ENCODE measurements around the gene MRPL55. TPM values are rescaled to one million over a fixed set of nuclear protein-coding genes. Genes with fewer than 3 reads are reported as not detected.

MRPL55 gene
- total RNA-seq, 1 donor from 2014 or later, result 47.5 TPM

DNA sequence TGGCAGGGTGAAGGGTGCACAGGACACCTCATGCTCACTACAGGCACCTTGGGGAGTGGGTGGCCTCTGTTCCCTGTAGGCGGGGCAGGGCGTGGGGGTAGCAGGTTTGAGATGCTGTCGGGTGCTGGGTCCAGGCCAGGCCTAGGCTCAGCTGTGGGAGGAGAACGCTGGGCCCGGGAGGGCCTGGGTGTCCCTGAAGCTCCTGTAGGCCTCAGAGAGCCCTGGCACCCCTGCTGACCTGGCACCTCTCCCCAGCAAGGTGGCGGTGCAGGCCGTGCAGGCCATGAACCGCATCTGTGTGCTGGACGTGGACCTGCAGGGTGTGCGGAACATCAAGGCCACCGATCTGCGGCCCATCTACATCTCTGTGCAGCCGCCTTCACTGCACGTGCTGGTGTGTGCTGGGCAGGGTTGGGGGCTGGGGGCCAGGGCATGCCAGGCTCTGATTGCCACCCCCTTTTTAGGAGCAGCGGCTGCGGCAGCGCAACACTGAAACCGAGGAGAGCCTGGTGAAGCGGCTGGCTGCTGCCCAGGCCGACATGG is 38.1 kb upstream of the MRPL55 start:
- H3K4me3 Mint-ChIP-seq (ENCODE audit: unreplicated experiment), result peak overlapping the region; percentile 21
- no peak overlapping the region for H3K27ac Mint-ChIP-seq (ENCODE audit: unreplicated experiment)
- H3K36me3 Mint-ChIP-seq (ENCODE audit: low read depth, unreplicated experiment), result peaks cover 8% of the 10 kb centered on the region
- peaks cover 16% of the 10 kb centered on the region for H3K4me1 Mint-ChIP-seq (ENCODE audit: unreplicated experiment)
- no peaks in the 10 kb centered on the region for H3K9me3 Mint-ChIP-seq (ENCODE audit: unreplicated experiment)
- peaks cover 5% of the 10 kb centered on the region for H3K27me3 Mint-ChIP-seq (ENCODE audit: unreplicated experiment)
- no peak for DNase-seq (ENCODE audit: low spot score)
- TF ChIP-seq, protein P1, sequence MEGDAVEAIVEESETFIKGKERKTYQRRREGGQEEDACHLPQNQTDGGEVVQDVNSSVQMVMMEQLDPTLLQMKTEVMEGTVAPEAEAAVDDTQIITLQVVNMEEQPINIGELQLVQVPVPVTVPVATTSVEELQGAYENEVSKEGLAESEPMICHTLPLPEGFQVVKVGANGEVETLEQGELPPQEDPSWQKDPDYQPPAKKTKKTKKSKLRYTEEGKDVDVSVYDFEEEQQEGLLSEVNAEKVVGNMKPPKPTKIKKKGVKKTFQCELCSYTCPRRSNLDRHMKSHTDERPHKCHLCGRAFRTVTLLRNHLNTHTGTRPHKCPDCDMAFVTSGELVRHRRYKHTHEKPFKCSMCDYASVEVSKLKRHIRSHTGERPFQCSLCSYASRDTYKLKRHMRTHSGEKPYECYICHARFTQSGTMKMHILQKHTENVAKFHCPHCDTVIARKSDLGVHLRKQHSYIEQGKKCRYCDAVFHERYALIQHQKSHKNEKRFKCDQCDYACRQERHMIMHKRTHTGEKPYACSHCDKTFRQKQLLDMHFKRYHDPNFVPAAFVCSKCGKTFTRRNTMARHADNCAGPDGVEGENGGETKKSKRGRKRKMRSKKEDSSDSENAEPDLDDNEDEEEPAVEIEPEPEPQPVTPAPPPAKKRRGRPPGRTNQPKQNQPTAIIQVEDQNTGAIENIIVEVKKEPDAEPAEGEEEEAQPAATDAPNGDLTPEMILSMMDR (IDR thresholded peaks at IDR 0.05; ENCODE audit: unreplicated experiment), result no peak

DNA sequence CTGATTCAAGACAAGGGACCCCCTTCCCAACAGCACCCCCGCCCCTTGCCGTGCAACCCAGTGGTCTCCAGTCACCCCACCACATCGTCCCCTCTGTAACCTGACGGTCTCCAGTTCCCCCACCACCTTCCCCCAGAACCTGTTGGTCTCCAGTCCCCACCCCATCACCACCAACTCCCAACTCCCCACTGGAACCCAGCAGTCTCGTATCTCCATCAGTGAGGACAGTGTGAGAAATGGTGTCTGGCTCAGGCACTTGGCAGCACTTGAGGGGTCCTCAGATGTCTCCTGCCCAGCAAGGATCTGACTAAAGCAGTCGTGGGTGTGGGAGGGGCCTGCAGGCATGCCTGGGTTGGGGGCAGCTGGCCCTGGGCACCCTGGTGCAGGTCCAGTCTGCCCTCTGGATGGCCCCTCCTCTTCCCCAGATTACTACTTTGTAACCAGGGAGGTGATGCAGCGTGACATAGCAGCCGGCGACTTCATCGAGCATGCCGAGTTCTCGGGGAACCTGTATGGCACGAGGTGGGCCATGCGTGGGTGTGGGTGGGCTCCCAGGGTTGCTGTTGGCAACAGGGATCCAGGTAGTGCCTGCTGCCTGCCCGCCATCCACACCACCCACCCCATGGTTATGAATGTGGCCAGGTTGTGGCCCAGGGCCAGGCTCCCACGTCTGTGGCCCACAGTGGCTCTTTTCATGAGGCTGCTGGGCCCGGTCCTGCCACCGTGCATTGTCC is 37.5 kb upstream of the MRPL55 start:
- H3K36me3 Mint-ChIP-seq (ENCODE audit: low read depth, unreplicated experiment), result peaks cover 8% of the 10 kb centered on the region

DNA sequence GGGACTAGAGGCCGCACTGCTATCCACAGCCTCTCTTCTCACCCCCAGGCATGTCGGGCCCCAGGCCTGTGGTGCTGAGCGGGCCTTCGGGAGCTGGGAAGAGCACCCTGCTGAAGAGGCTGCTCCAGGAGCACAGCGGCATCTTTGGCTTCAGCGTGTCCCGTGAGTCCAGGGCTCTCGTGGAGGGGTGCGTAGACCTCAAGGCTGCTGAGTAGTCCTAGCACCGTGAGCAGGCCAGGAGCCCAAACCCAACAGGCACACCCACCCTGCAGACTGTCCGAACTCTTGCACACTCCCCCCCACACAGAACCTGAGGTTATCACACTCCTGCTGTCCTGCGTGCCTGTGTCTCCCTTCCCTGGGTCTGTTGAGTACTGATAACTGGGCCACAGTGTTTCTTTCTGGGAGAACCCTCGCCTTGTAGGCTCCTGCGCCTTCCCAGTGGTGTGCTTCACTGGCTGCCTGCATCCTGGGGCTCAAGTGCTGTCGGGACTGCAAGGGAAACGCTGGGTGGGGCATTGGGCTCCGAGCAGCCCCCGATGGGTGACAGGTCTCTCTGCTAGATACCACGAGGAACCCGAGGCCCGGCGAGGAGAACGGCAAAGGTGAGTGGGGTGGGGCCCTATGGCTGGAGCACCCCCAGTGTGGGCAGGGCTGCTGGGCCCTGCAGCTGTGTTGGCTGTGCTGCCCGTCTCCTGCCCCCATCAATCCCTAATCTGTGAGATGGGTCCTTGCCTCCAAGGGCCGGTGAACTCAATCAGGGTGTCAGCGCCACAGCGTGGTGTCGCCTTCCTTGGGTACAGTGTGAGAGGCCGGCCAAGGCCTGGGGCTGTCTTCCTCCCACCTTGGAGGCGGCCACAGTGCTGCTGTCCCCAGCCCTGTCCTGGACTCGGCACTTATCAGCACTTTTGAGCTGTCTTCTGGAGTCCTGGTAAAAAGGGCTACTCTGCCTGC is 36.6 kb upstream of the MRPL55 start:
- TF ChIP-seq, protein P1 (IDR thresholded peaks at IDR 0.05; ENCODE audit: unreplicated experiment), result no peak
- no peaks in the 10 kb centered on the region for H3K9me3 Mint-ChIP-seq (ENCODE audit: unreplicated experiment)
- H3K4me3 Mint-ChIP-seq (ENCODE audit: unreplicated experiment), result no peak overlapping the region
- peaks cover 8% of the 10 kb centered on the region for H3K36me3 Mint-ChIP-seq (ENCODE audit: low read depth, unreplicated experiment)
- peaks cover 5% of the 10 kb centered on the region for H3K27me3 Mint-ChIP-seq (ENCODE audit: unreplicated experiment)
- no peak for DNase-seq (ENCODE audit: low spot score)
- peaks cover 22% of the 10 kb centered on the region for H3K4me1 Mint-ChIP-seq (ENCODE audit: unreplicated experiment)
- no peak overlapping the region for H3K27ac Mint-ChIP-seq (ENCODE audit: unreplicated experiment)

More for the DNA sequence above, 37.5 kb upstream of the MRPL55 start:
- H3K4me1 Mint-ChIP-seq (ENCODE audit: unreplicated experiment), result peaks cover 16% of the 10 kb centered on the region
- TF ChIP-seq, protein P1 (IDR thresholded peaks at IDR 0.05; ENCODE audit: unreplicated experiment), result no peak
- no peaks in the 10 kb centered on the region for H3K9me3 Mint-ChIP-seq (ENCODE audit: unreplicated experiment)
- no peak overlapping the region for H3K4me3 Mint-ChIP-seq (ENCODE audit: unreplicated experiment)
- H3K27ac Mint-ChIP-seq (ENCODE audit: unreplicated experiment), result no peak overlapping the region
- peaks cover 5% of the 10 kb centered on the region for H3K27me3 Mint-ChIP-seq (ENCODE audit: unreplicated experiment)
- no peak for DNase-seq (ENCODE audit: low spot score)

DNA sequence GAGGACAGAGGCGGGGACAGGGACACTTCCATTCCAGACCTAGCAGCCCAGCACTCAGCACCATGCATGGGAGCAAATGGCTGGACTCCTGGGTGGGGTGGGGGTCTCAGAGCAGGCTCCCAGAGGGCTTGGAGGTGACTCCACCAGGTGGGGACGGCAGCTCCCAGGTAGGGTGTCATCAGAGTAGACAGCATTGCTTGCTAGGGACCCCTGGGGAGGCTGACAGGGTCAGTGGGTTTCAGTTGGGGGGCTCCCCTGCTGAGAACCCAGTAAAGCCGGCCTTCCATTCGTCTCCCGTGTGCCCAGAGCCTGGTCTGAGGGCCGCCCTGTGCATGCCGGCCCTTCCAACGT is 35.9 kb upstream of the MRPL55 start:
- H3K27me3 Mint-ChIP-seq (ENCODE audit: unreplicated experiment), result peaks cover 7% of the 10 kb centered on the region
- DNase-seq (ENCODE audit: low spot score), result no peak
- TF ChIP-seq, protein P1 (IDR thresholded peaks at IDR 0.05; ENCODE audit: unreplicated experiment), result no peak
- H3K9me3 Mint-ChIP-seq (ENCODE audit: unreplicated experiment), result no peaks in the 10 kb centered on the region
- no peak overlapping the region for H3K27ac Mint-ChIP-seq (ENCODE audit: unreplicated experiment)
- H3K4me1 Mint-ChIP-seq (ENCODE audit: unreplicated experiment), result peaks cover 22% of the 10 kb centered on the region
- no peak overlapping the region for H3K4me3 Mint-ChIP-seq (ENCODE audit: unreplicated experiment)
- peaks cover 8% of the 10 kb centered on the region for H3K36me3 Mint-ChIP-seq (ENCODE audit: low read depth, unreplicated experiment)

Measured in endothelial cell (in vitro differentiated cells).